Endothelial cell (in vitro differentiated cells): ENCODE results near the gene TUBB. TPM values are rescaled to one million over a fixed set of nuclear protein-coding genes. Genes with fewer than 3 reads are reported as not detected.

Experiments used
- DNase-seq: peaks from one replicate; pipeline ENCODE4 v3.0.0; 2021; ENCODE audit warnings: low spot score
- H3K27ac Mint-ChIP-seq: one replicate; pipeline ENCODE4 v1.8.0; 2021; ENCODE audit warnings: mixed read lengths, inconsistent platforms; ENCODE audit not compliant: unreplicated experiment
- H3K27me3 Mint-ChIP-seq: one replicate; pipeline ENCODE4 v1.8.0; 2021; ENCODE audit warnings: mild to moderate bottlenecking, moderate library complexity, mixed read lengths, inconsistent platforms; ENCODE audit not compliant: unreplicated experiment
- H3K36me3 Mint-ChIP-seq: one replicate; pipeline ENCODE4 v1.8.0; 2021; ENCODE audit warnings: mild to moderate bottlenecking, low read depth, mixed read lengths, inconsistent platforms; ENCODE audit not compliant: unreplicated experiment
- H3K4me1 Mint-ChIP-seq: one replicate; pipeline ENCODE4 v1.8.0; 2021; ENCODE audit warnings: mild to moderate bottlenecking, mixed read lengths, inconsistent platforms; ENCODE audit not compliant: unreplicated experiment
- H3K4me3 Mint-ChIP-seq: one replicate; pipeline ENCODE4 v1.8.0; 2021; ENCODE audit warnings: mild to moderate bottlenecking, mixed read lengths, inconsistent platforms; ENCODE audit not compliant: unreplicated experiment
- H3K9me3 Mint-ChIP-seq: one replicate; pipeline ENCODE4 v1.8.0; 2021; ENCODE audit warnings: mixed read lengths, inconsistent platforms; ENCODE audit not compliant: unreplicated experiment
- CTCF ChIP-seq: fragments of 200-600 bp; sonication (generic); IDR thresholded peaks from one replicate; pipeline ENCODE4 v1.5.0; 2021; ENCODE audit warnings: antibody characterized with exemption; ENCODE audit not compliant: unreplicated experiment
- long read RNA-seq: library from polyadenylated mRNA; unstranded; transcript quantifications from one replicate; pipeline ENCODE4 v2.0.0, GENCODE V29; 2020; ENCODE audit not compliant: unreplicated experiment
- total RNA-seq: library from RNA; stranded (reverse); fragmentation: NEBNext Ultra II Directional; extraction: Animal tissue kit (Norgen Biotek cat#: 25700); gene quantifications from one replicate; pipeline ENCODE4 v1.2.1, GENCODE V29; 2021; ENCODE audit not compliant: unreplicated experiment

The TUBB gene
- total RNA-seq: 1,094 TPM
- long read RNA-seq, transcript TUBB-206 (4 exons, 2,632 nt): minor isoform, 11 of 2,797 reads
- long read RNA-seq, transcript TUBB-205 (4 exons, 2,670 nt): major isoform, 2,728 of 2,797 reads
- long read RNA-seq, partial matches to known transcripts: 45 of 2,797 reads
- long read RNA-seq, other reads (novel, unspliced or antisense): 13 of 2,797 reads

- peaks cover 51% of the 10 kb centered on the region for H3K36me3 Mint-ChIP-seq
- H3K27ac Mint-ChIP-seq: peak within 1 kb of the TSS; percentile 98
- H3K27me3 Mint-ChIP-seq: peaks cover 18% of the 10 kb centered on the region
- no peaks in the 10 kb centered on the region for H3K9me3 Mint-ChIP-seq
- H3K4me1 Mint-ChIP-seq: peaks cover 53% of the 10 kb centered on the region
- TF ChIP-seq CTCF: no peak
- peak within 1 kb of the TSS; percentile 99 for H3K4me3 Mint-ChIP-seq
- DNase-seq: peak; percentile 96
Observed at GRCh38 chr6:30719791-30720737, at the start of gene TUBB. Gene TUBB (plus strand): TSS chr6:30720352. CDS start chr6:30720507, 155 bp downstream.

GRCh38 chr6:30670760-30671527 lies 49.2 kb upstream of the TUBB start:
- Mint-ChIP-seq H3K27ac (peak overlapping the region; percentile 61), H3K36me3 (peaks cover 30% of the 10 kb centered on the region), H3K27me3 (peaks cover 2% of the 10 kb centered on the region), H3K4me3 (peak overlapping the region; percentile 72), H3K9me3 (no peaks in the 10 kb centered on the region), H3K4me1 (peaks cover 25% of the 10 kb centered on the region)
- TF ChIP-seq CTCF: peak; percentile 20
- DNase-seq: peak; percentile 44

- peak; percentile 93 for TF ChIP-seq CTCF
- Mint-ChIP-seq H3K4me3 (peak within 1 kb of the TSS; percentile 93), H3K4me1 (peaks cover 29% of the 10 kb centered on the region), H3K27me3 (peaks cover 2% of the 10 kb centered on the region), H3K36me3 (peaks cover 26% of the 10 kb centered on the region), H3K27ac (peak within 1 kb of the TSS; percentile 95), H3K9me3 (no peaks in the 10 kb centered on the region)
- peak; percentile 97 for DNase-seq
Observed at GRCh38 chr6:30672445-30673253, 47.5 kb upstream of the TUBB start, which contains the start of gene DHX16. Gene DHX16 (minus strand): TSS chr6:30673006. CDS start chr6:30672841, 165 bp downstream.

GRCh38 chr6:30676660-30677285 lies 43.4 kb upstream of the TUBB start:
- Mint-ChIP-seq H3K27ac (peak overlapping the region; percentile 63), H3K4me3 (peak overlapping the region; percentile 80), H3K27me3 (peaks cover 1% of the 10 kb centered on the region), H3K4me1 (peaks cover 41% of the 10 kb centered on the region), H3K9me3 (no peaks in the 10 kb centered on the region), H3K36me3 (peaks cover 15% of the 10 kb centered on the region)
- DNase-seq: no peak
- no peak for TF ChIP-seq CTCF
